Measurements from ENCODE around the gene KIAA1328.
"Not testable (repeated sequence)": the region's sequence is repeated elsewhere in the genome, so short reads cannot be mapped to it uniquely, and the experiment has no call there.

The KIAA1328 gene

GRCh38 chr18:37162551-37162950, 333.6 kb downstream of the KIAA1328 start:
- no peak overlapping the region for H3K4me3 ChIP-seq (ENCODE audit: low read length)
- DNase-seq (ENCODE audit: low read depth, low spot score): no peak
- H3K36me3 ChIP-seq (ENCODE audit: control insufficient read depth, insufficient read depth, low read length): no peaks in the 10 kb centered on the region
- H3K27ac ChIP-seq (ENCODE audit: low read length): no peak overlapping the region
- WGBS (ENCODE audit: insufficient coverage, insufficient read length): no CpG with 5 or more reads among the region's 1 CpG
- H3K4me1 ChIP-seq (ENCODE audit: control insufficient read depth, insufficient read depth, low read length): peaks cover 2% of the 10 kb centered on the region; the same call in 1 of the 2 replicates
- no peaks in the 10 kb centered on the region for H3K9me3 ChIP-seq (ENCODE audit: control insufficient read depth, insufficient read depth, low read length)
- H3K27me3 ChIP-seq (ENCODE audit: control insufficient read depth, insufficient read depth, low read length): no peaks in the 10 kb centered on the region

GRCh38 chr18:37163119-37163518, 334.2 kb downstream of the KIAA1328 start:
- DNase-seq (ENCODE audit: low read depth, low spot score): no peak
- Histone ChIP-seq H3K4me3 (ENCODE audit: low read length) (no peak overlapping the region), H3K27me3 (ENCODE audit: control insufficient read depth, insufficient read depth, low read length) (no peaks in the 10 kb centered on the region), H3K9me3 (ENCODE audit: control insufficient read depth, insufficient read depth, low read length) (no peaks in the 10 kb centered on the region), H3K4me1 (ENCODE audit: control insufficient read depth, insufficient read depth, low read length) (peaks cover 2% of the 10 kb centered on the region; the same call in 1 of the 2 replicates), H3K27ac (ENCODE audit: low read length) (no peak overlapping the region), H3K36me3 (ENCODE audit: control insufficient read depth, insufficient read depth, low read length) (no peaks in the 10 kb centered on the region)
- no CpG with 5 or more reads among the region's 4 CpGs for WGBS (ENCODE audit: insufficient coverage, insufficient read length)

GRCh38 chr18:37166491-37166890, 337.6 kb downstream of the KIAA1328 start:
- no CpG with 5 or more reads among the region's 1 CpG for WGBS (ENCODE audit: insufficient coverage, insufficient read length)
- Histone ChIP-seq H3K27me3 (ENCODE audit: control insufficient read depth, insufficient read depth, low read length) (no peaks in the 10 kb centered on the region), H3K27ac (ENCODE audit: low read length) (no peak overlapping the region), H3K4me1 (ENCODE audit: control insufficient read depth, insufficient read depth, low read length) (0 out of 2 replicates have a peak, but pooled peaks cover 2% of the 10 kb centered on the region), H3K4me3 (ENCODE audit: low read length) (no peak overlapping the region), H3K9me3 (ENCODE audit: control insufficient read depth, insufficient read depth, low read length) (no peaks in the 10 kb centered on the region), H3K36me3 (ENCODE audit: control insufficient read depth, insufficient read depth, low read length) (no peaks in the 10 kb centered on the region)
- DNase-seq (ENCODE audit: low read depth, low spot score): no peak

- WGBS (ENCODE audit: insufficient coverage, insufficient read length): no CpG with 5 or more reads among the region's 6 CpGs
- not testable (repeated sequence) for H3K9me3 ChIP-seq (ENCODE audit: control insufficient read depth, insufficient read depth, low read length); H3K27me3 ChIP-seq (ENCODE audit: control insufficient read depth, insufficient read depth, low read length); H3K36me3 ChIP-seq (ENCODE audit: control insufficient read depth, insufficient read depth, low read length); H3K4me1 ChIP-seq (ENCODE audit: control insufficient read depth, insufficient read depth, low read length); H3K4me3 ChIP-seq (ENCODE audit: low read length); DNase-seq (ENCODE audit: low read depth, low spot score); H3K27ac ChIP-seq (ENCODE audit: low read length)
These were observed 338.0 kb downstream of the KIAA1328 start for GRCh38 chr18:37166966-37167365.

- 0 out of 2 replicates have a peak, but pooled peaks cover 2% of the 10 kb centered on the region for H3K4me1 ChIP-seq (ENCODE audit: control insufficient read depth, insufficient read depth, low read length)
- no peaks in the 10 kb centered on the region for H3K27me3 ChIP-seq (ENCODE audit: control insufficient read depth, insufficient read depth, low read length)
- H3K27ac ChIP-seq (ENCODE audit: low read length): no peak overlapping the region
- H3K4me3 ChIP-seq (ENCODE audit: low read length): no peak overlapping the region
- no peaks in the 10 kb centered on the region for H3K36me3 ChIP-seq (ENCODE audit: control insufficient read depth, insufficient read depth, low read length)
- DNase-seq (ENCODE audit: low read depth, low spot score): no peak
- H3K9me3 ChIP-seq (ENCODE audit: control insufficient read depth, insufficient read depth, low read length): no peaks in the 10 kb centered on the region
These were observed 342.1 kb downstream of the KIAA1328 start for GRCh38 chr18:37170984-37171383.

GRCh38 chr18:37173384-37173783, 344.5 kb downstream of the KIAA1328 start:
- H3K4me1 ChIP-seq (ENCODE audit: control insufficient read depth, insufficient read depth, low read length): peaks cover 1% of the 10 kb centered on the region; the same call in 1 of the 2 replicates
- no peak overlapping the region for H3K4me3 ChIP-seq (ENCODE audit: low read length)
- no peak for DNase-seq (ENCODE audit: low read depth, low spot score)
- H3K27me3 ChIP-seq (ENCODE audit: control insufficient read depth, insufficient read depth, low read length): no peaks in the 10 kb centered on the region
- H3K9me3 ChIP-seq (ENCODE audit: control insufficient read depth, insufficient read depth, low read length): no peaks in the 10 kb centered on the region
- WGBS (ENCODE audit: insufficient coverage, insufficient read length): no CpG with 5 or more reads among the region's 2 CpGs
- no peak overlapping the region for H3K27ac ChIP-seq (ENCODE audit: low read length)
- H3K36me3 ChIP-seq (ENCODE audit: control insufficient read depth, insufficient read depth, low read length): no peaks in the 10 kb centered on the region

GRCh38 chr18:37175727-37176620, 347.0 kb downstream of the KIAA1328 start:
- peak; percentile 37 for DNase-seq (ENCODE audit: low read depth, low spot score)
- Histone ChIP-seq H3K36me3 (ENCODE audit: control insufficient read depth, insufficient read depth, low read length) (no peaks in the 10 kb centered on the region), H3K27me3 (ENCODE audit: control insufficient read depth, insufficient read depth, low read length) (no peaks in the 10 kb centered on the region), H3K9me3 (ENCODE audit: control insufficient read depth, insufficient read depth, low read length) (no peaks in the 10 kb centered on the region), H3K4me3 (ENCODE audit: low read length) (no peak overlapping the region), H3K4me1 (ENCODE audit: control insufficient read depth, insufficient read depth, low read length) (peaks cover 1% of the 10 kb centered on the region; the same call in 1 of the 2 replicates), H3K27ac (ENCODE audit: low read length) (peak overlapping the region; percentile 76)
- no CpG with 5 or more reads among the region's 1 CpG for WGBS (ENCODE audit: insufficient coverage, insufficient read length)

- DNase-seq (ENCODE audit: low read depth, low spot score): no peak
- H3K9me3 ChIP-seq (ENCODE audit: control insufficient read depth, insufficient read depth, low read length): no peaks in the 10 kb centered on the region
These were observed 347.7 kb downstream of the KIAA1328 start for GRCh38 chr18:37176621-37176934.

GRCh38 chr18:37179384-37179783, 350.5 kb downstream of the KIAA1328 start:
- peaks cover 1% of the 10 kb centered on the region; the same call in 1 of the 2 replicates for H3K4me1 ChIP-seq (ENCODE audit: control insufficient read depth, insufficient read depth, low read length)
- no peaks in the 10 kb centered on the region for H3K9me3 ChIP-seq (ENCODE audit: control insufficient read depth, insufficient read depth, low read length)
- no peak overlapping the region for H3K4me3 ChIP-seq (ENCODE audit: low read length)
- no peaks in the 10 kb centered on the region for H3K36me3 ChIP-seq (ENCODE audit: control insufficient read depth, insufficient read depth, low read length)
- no peaks in the 10 kb centered on the region for H3K27me3 ChIP-seq (ENCODE audit: control insufficient read depth, insufficient read depth, low read length)
- no peak for DNase-seq (ENCODE audit: low read depth, low spot score)
- H3K27ac ChIP-seq (ENCODE audit: low read length): no peak overlapping the region

More at GRCh38 chr18:37176621-37176934, 347.7 kb downstream of the KIAA1328 start:
- H3K36me3 ChIP-seq (ENCODE audit: control insufficient read depth, insufficient read depth, low read length): no peaks in the 10 kb centered on the region
- peaks cover 1% of the 10 kb centered on the region; the same call in 1 of the 2 replicates for H3K4me1 ChIP-seq (ENCODE audit: control insufficient read depth, insufficient read depth, low read length)
- H3K27me3 ChIP-seq (ENCODE audit: control insufficient read depth, insufficient read depth, low read length): no peaks in the 10 kb centered on the region
- H3K27ac ChIP-seq (ENCODE audit: low read length): peak overlapping the region; percentile 76
- no peak overlapping the region for H3K4me3 ChIP-seq (ENCODE audit: low read length)

- H3K27me3 ChIP-seq (ENCODE audit: control insufficient read depth, insufficient read depth, low read length): no peaks in the 10 kb centered on the region
- peaks cover 1% of the 10 kb centered on the region; the same call in 1 of the 2 replicates for H3K4me1 ChIP-seq (ENCODE audit: control insufficient read depth, insufficient read depth, low read length)
- WGBS (ENCODE audit: insufficient coverage, insufficient read length): no CpG with 5 or more reads among the region's 5 CpGs
- H3K27ac ChIP-seq (ENCODE audit: low read length): no peak overlapping the region
- no peaks in the 10 kb centered on the region for H3K36me3 ChIP-seq (ENCODE audit: control insufficient read depth, insufficient read depth, low read length)
- no peak overlapping the region for H3K4me3 ChIP-seq (ENCODE audit: low read length)
- no peak for DNase-seq (ENCODE audit: low read depth, low spot score)
- no peaks in the 10 kb centered on the region for H3K9me3 ChIP-seq (ENCODE audit: control insufficient read depth, insufficient read depth, low read length)
These were observed 351.2 kb downstream of the KIAA1328 start for GRCh38 chr18:37180086-37180485.

Measured in iPS DF 6.9 (cell line).